ENCODE results near the gene GPR75. TPM values are rescaled to one million over a fixed set of nuclear protein-coding genes. Genes with fewer than 3 reads are reported as not detected.

Gene GPR75
- total RNA-seq, 1 experiment from 2014 or later: 1.0 TPM

Other genes starting within 250 kb of the GPR75 start
- gene CHAC2, start 92.2 kb downstream of the GPR75 start, total RNA-seq (2014; rRNA removed; shearing (Covaris generic)): 13.9 and 14.6 TPM in 2 replicates
- gene ASB3, start 73.0 kb downstream of the GPR75 start, total RNA-seq (2014; rRNA removed; shearing (Covaris generic)): 30.8 and 31.8 TPM in 2 replicates
- 64.7 and 107 TPM in 2 replicates for gene ERLEC1, start 72.9 kb downstream of the GPR75 start, total RNA-seq (2014; rRNA removed; shearing (Covaris generic))
- gene PSME4, start 111.0 kb upstream of the GPR75 start, total RNA-seq (2014; rRNA removed; shearing (Covaris generic)): 18.9 and 40.9 TPM in 2 replicates